CD4-positive, alpha-beta T cell treated with Interleukin-4 for 1 hour (primary cell): ENCODE measurements around the gene PPDPF.
"Not testable (repeated sequence)": the region's sequence is repeated elsewhere in the genome, so short reads cannot be mapped to it uniquely, and the experiment has no call there.

Experiments used
- DNase-seq, 2 donors: peaks; one replicate each; pipeline ENCODE4 v3.0.0-alpha.2; 2020 to 2022

PPDPF gene

GRCh38 chr20:63566395-63567135, 46.0 kb downstream of the PPDPF start:
- DNase-seq: no peak

GRCh38 chr20:63567136-63567385, 46.5 kb downstream of the PPDPF start:
- peak; percentile 20 to 39 for DNase-seq

- DNase-seq: peak; percentile 71
Observed at GRCh38 chr20:63567386-63568169, 47.0 kb downstream of the PPDPF start.

- DNase-seq: no peak
Observed at GRCh38 chr20:63568170-63568981, 47.8 kb downstream of the PPDPF start.

- DNase-seq: no peak
Observed at GRCh38 chr20:63568986-63569949, 48.7 kb downstream of the PPDPF start.

GRCh38 chr20:63570281-63571086, 49.9 kb downstream of the PPDPF start:
- DNase-seq: no peak

GRCh38 chr20:63571087-63571478, 50.5 kb downstream of the PPDPF start:
- DNase-seq: not testable (repeated sequence)
